AG04450 (cell line): Measurements from ENCODE around the gene ABCB7. TPM values are rescaled to one million over a fixed set of nuclear protein-coding genes. Genes with fewer than 3 reads are reported as not detected.

Experiments used
- CTCF ChIA-PET: fragments of 300-600, 350-600 bp; formaldehyde crosslinking; extraction: SDS; loops from one replicate; lab custom pipeline; 2022; ENCODE audit warnings: antibody characterized with exemption, inconsistent platforms; lab: Charles Lee
- POLR2A ChIA-PET: fragments of 350-600 bp; formaldehyde crosslinking; extraction: SDS; loops from one replicate; lab custom pipeline; 2021; ENCODE audit warnings: antibody characterized with exemption, inconsistent platforms; lab: Yijun Ruan, JAX
- DNase-seq: peaks from one replicate; pipeline ENCODE4 v3.0.0-alpha.2; 2011; ENCODE audit warnings: low read depth, low spot score
- H3K27ac ChIP-seq: one replicate; pipeline ENCODE4 v1.5.1; 2012; ENCODE audit warnings: low read depth, low read length, control low read depth
- H3K27me3 ChIP-seq: one replicate; pipeline ENCODE4 v1.6.0; 2012; ENCODE audit warnings: low read length; ENCODE audit not compliant: control insufficient read depth, insufficient read depth
- H3K4me3 ChIP-seq: 2 replicates; pipeline ENCODE4 v1.5.1; 2011; ENCODE audit warnings: mild to moderate bottlenecking, low read depth, low read length, control low read depth
- H3K9me3 ChIP-seq: 2 replicates; pipeline ENCODE4 v1.5.1; 2012; ENCODE audit warnings: low read length; ENCODE audit not compliant: control insufficient read depth, insufficient read depth
- CTCF ChIP-seq: IDR thresholded peaks from 2 replicates; pipeline ENCODE4 v1.5.1; 2011; ENCODE audit warnings: low read depth, low read length, control low read depth, inconsistent platforms
- polyA plus RNA-seq: library from polyadenylated mRNA; depleted of rRNA; stranded (reverse); fragments of >200 nt; gene quantifications from 2 replicates; pipeline ENCODE4 v1.2.3, GENCODE V29; 2011

Gene ABCB7
- polyA plus RNA-seq, 1 experiment = 25.3 TPM

GRCh38 chrX:75115707-75116413 lies 40.2 kb downstream of the ABCB7 start:
- no peaks in the 10 kb centered on the region for H3K9me3 ChIP-seq
- TF ChIP-seq CTCF = no peak
- DNase-seq = no peak
- H3K27ac ChIP-seq = no peak overlapping the region
- no peak overlapping the region for H3K4me3 ChIP-seq
- H3K27me3 ChIP-seq = no peaks in the 10 kb centered on the region
- ChIA-PET CTCF (no interaction called here), POLR2A (no interaction called here)

GRCh38 chrX:75114638-75115037 lies 41.4 kb downstream of the ABCB7 start:
- no peak overlapping the region for H3K27ac ChIP-seq
- ChIA-PET POLR2A (no interaction called here), CTCF (no interaction called here)
- TF ChIP-seq CTCF = no peak
- no peak overlapping the region for H3K4me3 ChIP-seq
- H3K9me3 ChIP-seq = no peaks in the 10 kb centered on the region
- no peaks in the 10 kb centered on the region for H3K27me3 ChIP-seq
- DNase-seq = no peak

- no peak for TF ChIP-seq CTCF
- Histone ChIP-seq H3K27ac (no peak overlapping the region), H3K4me3 (no peak overlapping the region), H3K9me3 (no peaks in the 10 kb centered on the region), H3K27me3 (no peaks in the 10 kb centered on the region)
- POLR2A ChIA-PET = no interaction called here
- no peak for DNase-seq
- CTCF ChIA-PET = no interaction called here
These were observed 42.4 kb downstream of the ABCB7 start for GRCh38 chrX:75113664-75114063.

GRCh38 chrX:75107863-75108509 lies 48.1 kb downstream of the ABCB7 start:
- H3K27me3 ChIP-seq = no peaks in the 10 kb centered on the region
- TF ChIP-seq CTCF = no peak
- H3K9me3 ChIP-seq = no peaks in the 10 kb centered on the region
- ChIA-PET CTCF (no interaction called here), POLR2A (no interaction called here)
- DNase-seq = no peak
- H3K27ac ChIP-seq = no peak overlapping the region
- H3K4me3 ChIP-seq = no peak overlapping the region

- H3K27me3 ChIP-seq = no peaks in the 10 kb centered on the region
- no peak overlapping the region for H3K4me3 ChIP-seq
- TF ChIP-seq CTCF = no peak
- ChIA-PET CTCF (no interaction called here), POLR2A (no interaction called here)
- H3K9me3 ChIP-seq = no peaks in the 10 kb centered on the region
- H3K27ac ChIP-seq = no peak overlapping the region
- DNase-seq = no peak
These were observed 49.3 kb downstream of the ABCB7 start for GRCh38 chrX:75106772-75107171.
